H1 (cell line): ENCODE data around the gene ABTB1. TPM values are rescaled to one million over a fixed set of nuclear protein-coding genes. Genes with fewer than 3 reads are reported as not detected.

ENCODE experiments used
- CTCF ChIA-PET: fragments of 300-600 bp; sonication (Branson Sonifier 250); formaldehyde crosslinking; loops from one replicate; lab custom pipeline; 2021; ENCODE audit not compliant: partially characterized antibody; lab: Charles Lee
- POLR2A ChIA-PET: fragments of 300-600 bp; sonication (Branson Sonifier 250); formaldehyde crosslinking; loops from one replicate; lab custom pipeline; 2021; ENCODE audit warnings: inconsistent platforms; ENCODE audit not compliant: partially characterized antibody; lab: Charles Lee
- DNase-seq, 2 experiments: peaks; one replicate each; pipeline versions ENCODE4 v3.0.0 to v3.0.0-alpha.2; 2010 to 2022; ENCODE audit warnings: low spot score in 2 of 2, low read depth in 1 of 2, mixed read lengths in 1 of 2
- FAIRE-seq: peaks from 2 replicates; lab custom pipeline; 2011; peaks lifted over from hg19 to GRCh38; lab: Jason Lieb, UNC
- H2AFZ ChIP-seq: 2 replicates; pipeline ENCODE4 v1.8.1; 2012; ENCODE audit warnings: low read length, inconsistent platforms
- H2AK5ac ChIP-seq: 2 replicates; pipeline ENCODE4 v1.6.1; 2013; ENCODE audit warnings: low read depth, low read length
- H2BK120ac ChIP-seq: replicated peaks from 2 replicates; pipeline ENCODE3; 2013; ENCODE audit warnings: low read depth, low read length, inconsistent platforms
- H2BK12ac ChIP-seq: 2 replicates; pipeline ENCODE4 v1.6.1; 2013; ENCODE audit warnings: low read depth, low read length
- H2BK15ac ChIP-seq: 2 replicates; pipeline ENCODE4 v1.6.1; 2013; ENCODE audit warnings: low read length
- H2BK20ac ChIP-seq: 2 replicates; pipeline ENCODE4 v1.6.1; 2013; ENCODE audit warnings: low read length
- H2BK5ac ChIP-seq: 2 replicates; pipeline ENCODE4 v1.6.1; 2013; ENCODE audit warnings: low read depth, low read length
- H3K14ac ChIP-seq: 2 replicates; pipeline ENCODE4 v1.6.1; 2013; ENCODE audit warnings: inconsistent platforms; ENCODE audit not compliant: insufficient read length
- H3K18ac ChIP-seq: 2 replicates; pipeline ENCODE4 v1.6.1; 2013; ENCODE audit warnings: low read length; ENCODE audit errors: extremely low read depth
- H3K23ac ChIP-seq: 2 replicates; pipeline ENCODE4 v1.6.1; 2013; ENCODE audit warnings: inconsistent platforms; ENCODE audit not compliant: insufficient read length
- H3K23me2 ChIP-seq: 2 replicates; pipeline ENCODE4 v1.6.1; 2013; ENCODE audit warnings: low read depth, low read length
- H3K27ac ChIP-seq: 2 replicates; pipeline ENCODE4 v1.6.1; 2011; ENCODE audit warnings: low read depth, low read length, inconsistent platforms
- H3K27me3 ChIP-seq, 4 experiments: replicated peaks in 1 of 4; 1 replicate in 1 of 4; 2 replicates in 3 of 4; pipeline versions ENCODE4 v1.6.1 to v1.8.1; 2011 to 2013; ENCODE audit warnings: low read length in 3 of 4, mild to moderate bottlenecking in 3 of 4, inconsistent platforms in 2 of 4, mixed read lengths in 2 of 4, moderate library complexity in 1 of 4; ENCODE audit not compliant: control insufficient read depth in 3 of 4, insufficient read depth in 3 of 4; ENCODE audit errors: extremely low read depth in 1 of 4
- H3K36me3 ChIP-seq, 4 experiments: 2 replicates each; pipeline versions ENCODE4 v1.6.1 to v1.8.1; 2011 to 2013; ENCODE audit warnings: mild to moderate bottlenecking in 4 of 4, low read length in 3 of 4, moderate library complexity in 2 of 4, control low read depth in 1 of 4, inconsistent platforms in 1 of 4; ENCODE audit not compliant: insufficient read depth in 4 of 4, control insufficient read depth in 2 of 4
- H3K4ac ChIP-seq: replicated peaks from 2 replicates; pipeline ENCODE3; 2013; ENCODE audit warnings: low read length, low read depth, mixed read lengths, inconsistent platforms; ENCODE audit not compliant: insufficient read length
- H3K4me1 ChIP-seq, 4 experiments: replicated peaks in 1 of 4; 1 replicate in 1 of 4; 2 replicates in 3 of 4; pipeline versions ENCODE4 v1.6.1 to v1.8.1; 2011 to 2013; ENCODE audit warnings: low read length in 3 of 4, inconsistent platforms in 2 of 4, mixed read lengths in 1 of 4; ENCODE audit not compliant: insufficient read depth in 4 of 4, control insufficient read depth in 3 of 4
- H3K4me2 ChIP-seq, 2 experiments: 2 replicates each; pipeline versions ENCODE4 v1.6.1 to v1.8.1; 2011 to 2013; ENCODE audit warnings: low read depth in 2 of 2, low read length in 2 of 2, control low read depth in 1 of 2, inconsistent platforms in 1 of 2, mild to moderate bottlenecking in 1 of 2; ENCODE audit not compliant: insufficient read depth in 1 of 2
- H3K4me3 ChIP-seq, 4 experiments: fragments of 200-600, 300-600 bp in 1 of 4; sonication (generic), shearing (Covaris generic), sonication (Bioruptor Twin) in 1 of 4; 2 replicates each; pipeline versions ENCODE4 v1.5.1 to v1.8.1; 2011 to 2016; ENCODE audit warnings: low read length in 4 of 4, low read depth in 3 of 4, control low read depth in 2 of 4, inconsistent platforms in 2 of 4, mild to moderate bottlenecking in 2 of 4, mixed read lengths in 1 of 4, moderate library complexity in 1 of 4; ENCODE audit not compliant: insufficient read depth in 2 of 4; ENCODE audit errors: extremely low read depth in 1 of 4
- H3K56ac ChIP-seq: replicated peaks from 2 replicates; pipeline ENCODE3; 2013; ENCODE audit warnings: low read depth, mild to moderate bottlenecking, mixed read lengths, low read length, inconsistent platforms; ENCODE audit not compliant: insufficient read length
- H3K79me1 ChIP-seq: 2 replicates; pipeline ENCODE4 v1.6.1; 2013; ENCODE audit warnings: low read depth, low read length, control low read depth
- H3K79me2 ChIP-seq, 2 experiments: 2 replicates each; pipeline versions ENCODE4 v1.6.1 to v1.8.1; 2012 to 2013; ENCODE audit warnings: low read length in 2 of 2, mild to moderate bottlenecking in 2 of 2, inconsistent platforms in 1 of 2; ENCODE audit not compliant: insufficient read depth in 2 of 2, control insufficient read depth in 1 of 2
- H3K9ac ChIP-seq, 4 experiments: replicated peaks in 1 of 4; 1 replicate in 1 of 4; 2 replicates in 3 of 4; pipeline versions ENCODE4 v1.6.1 to v1.8.1; 2011 to 2013; ENCODE audit warnings: low read depth in 3 of 4, low read length in 3 of 4, control low read depth in 2 of 4, mild to moderate bottlenecking in 2 of 4, moderate library complexity in 2 of 4, inconsistent platforms in 1 of 4; ENCODE audit errors: extremely low read depth in 1 of 4
- H3K9me3 ChIP-seq, 2 experiments: 2 replicates each; pipeline versions ENCODE4 v1.6.1 to v1.8.1; 2012 to 2013; ENCODE audit warnings: mild to moderate bottlenecking in 2 of 2, moderate library complexity in 2 of 2, control low read depth in 1 of 2, inconsistent platforms in 1 of 2, low read depth in 1 of 2, low read length in 1 of 2, mixed read lengths in 1 of 2; ENCODE audit not compliant: insufficient read depth in 2 of 2
- H4K20me1 ChIP-seq, 2 experiments: replicated peaks in 1 of 2; 2 replicates each; pipeline versions ENCODE3 to v1.8.1; 2011 to 2013; ENCODE audit warnings: inconsistent platforms in 2 of 2, low read length in 2 of 2, mild to moderate bottlenecking in 1 of 2; ENCODE audit not compliant: insufficient read depth in 2 of 2, control insufficient read depth in 1 of 2
- H4K5ac ChIP-seq: 2 replicates; pipeline ENCODE4 v1.6.1; 2013; ENCODE audit warnings: low read length, low read depth, mixed read lengths, inconsistent platforms; ENCODE audit not compliant: insufficient read length
- H4K8ac ChIP-seq: 2 replicates; pipeline ENCODE4 v1.8.0; 2013; ENCODE audit warnings: mild to moderate bottlenecking, moderate library complexity, low read length, inconsistent platforms; ENCODE audit not compliant: insufficient read depth; ENCODE audit errors: extremely low read depth
- H4K91ac ChIP-seq: replicated peaks from 2 replicates; pipeline ENCODE3; 2013; ENCODE audit warnings: low read length, mixed read lengths, inconsistent platforms; ENCODE audit not compliant: insufficient read length
- KDM4A ChIP-seq: IDR thresholded peaks from one replicate; pipeline ENCODE4 v1.7.1; 2012; ENCODE audit warnings: low read depth, mild to moderate bottlenecking, moderate library complexity, low read length, inconsistent platforms; ENCODE audit not compliant: severe bottlenecking
- POU5F1 ChIP-seq: IDR thresholded peaks from 2 replicates; pipeline ENCODE4 v1.6.1; 2011; ENCODE audit warnings: low read depth, mild to moderate bottlenecking, low read length, moderate library complexity
- WGBS, 2 experiments: shearing (Covaris generic) in 1 of 2; methylation state at CpG; one replicate each; pipeline versions ENCODE4 v1.1.6 to v1.1.7; 2013 to 2015; ENCODE audit warnings: low lambda C conversion rate in 2 of 2, mixed read lengths in 2 of 2, inconsistent platforms in 1 of 2, low coverage in 1 of 2, missing lambda C conversion rate in 1 of 2; ENCODE audit not compliant: insufficient replicate concordance in 2 of 2, insufficient coverage in 1 of 2, insufficient read length in 1 of 2; ENCODE audit errors: extremely low coverage in 1 of 2, missing lambda C conversion rate in 1 of 2; 5-methylcytosine and 5-hydroxymethylcytosine counted together
- polyA plus RNA-seq, 7 experiments: library from polyadenylated mRNA; depleted of rRNA in 3 of 7; stranded (reverse) in 5 of 7; unstranded in 2 of 7; fragments of >200 nt in 5 of 7; fragments of 200-250 nt in 2 of 7; gene quantifications; 1 replicate in 5 of 7; 2 replicates in 1 of 7; 4 replicates in 1 of 7; pipeline versions ENCODE4 v1.2.1 to v1.2.3, GENCODE V29; 2011 to 2013; ENCODE audit warnings: missing spikeins in 2 of 7, mixed read lengths in 2 of 7
- total RNA-seq: library from RNA; stranded (reverse); fragmentation: NEBNext Ultra II Directional; extraction: Animal tissue kit (Norgen Biotek cat#: 25700); gene quantifications from 2 replicates; pipeline ENCODE4 v1.2.1, GENCODE V29; 2021

Gene ABTB1
- total and polyA plus RNA-seq, 2 of the 8 experiments (the other 6 are each of a cell fraction or from before 2014, with no cell fraction given), result 7.1 to 9.4 TPM

- Histone ChIP-seq H3K79me2 (no peaks in the 10 kb centered on the region), H2BK20ac (no peak overlapping the region), H2BK15ac (no peak overlapping the region), H3K18ac (no peak overlapping the region), H3K56ac (no peak overlapping the region), H4K20me1 (no peaks in the 10 kb centered on the region), H2AFZ (no peak overlapping the region), H3K4ac (no peak overlapping the region), H3K4me1 (peaks cover 0 to 15% (median 6%) of the 10 kb centered on the region in 4 experiments; a peak in 4 of 7 replicates), H4K8ac (no peak overlapping the region), H4K91ac (no peak overlapping the region), H2BK120ac (no peak overlapping the region), H4K5ac (no peak overlapping the region), H3K9me3 (no peaks in the 10 kb centered on the region), H2BK5ac (no peak overlapping the region), H3K36me3 (no peaks in the 10 kb centered on the region; a peak in 1 of 8 replicates), H3K9ac (no peak overlapping the region), H2BK12ac (no peak overlapping the region), H3K14ac (no peak overlapping the region), H3K27me3 (peaks cover 0 to 1% (median 0%) of the 10 kb centered on the region in 4 experiments; a peak in 2 of 7 replicates), H3K23me2 (no peaks in the 10 kb centered on the region; the same call in 1 of the 2 replicates), H3K4me2 (no peak overlapping the region), H3K27ac (no peak overlapping the region), H2AK5ac (no peak overlapping the region), H3K4me3 (no peak overlapping the region), H3K23ac (no peak overlapping the region), H3K79me1 (no peaks in the 10 kb centered on the region)
- DNase-seq, result no peak
- ChIA-PET POLR2A (no interaction called here), CTCF (no interaction called here)
- TF ChIP-seq POU5F1 (no peak), KDM4A (no peak)
- FAIRE-seq, result no peak
- 83% methylated on average over 7 of the region's 7 CpGs; no CpG with 5 or more reads in 1 of the 2 experiments for WGBS, 2 experiments
Observed at GRCh38 chr3:127728417-127729015, 55.8 kb downstream of the ABTB1 start.
